SW 1271 (cell line): ENCODE data around the gene DMPK.
"Not testable (repeated sequence)": the region's sequence is repeated elsewhere in the genome, so short reads cannot be mapped to it uniquely, and the experiment has no call there.

Experiments
- DNase-seq, 2 experiments: peaks; one replicate each; lab custom pipeline; 2025; lab: John Stamatoyannopoulos, UW

The DMPK gene

GRCh38 chr19:45815481-45816216 is 33.4 kb upstream of the DMPK start:
- no peak for DNase-seq

- no peak for DNase-seq
Observed at GRCh38 chr19:45814851-45815480, 32.7 kb upstream of the DMPK start, which contains the start of gene RSPH6A. RSPH6A (minus strand) TSS chr19:45815308; CDS start chr19:45815176, 132 bp downstream.

GRCh38 chr19:45814166-45814780 is 32.0 kb upstream of the DMPK start:
- DNase-seq, result no peak

DNA sequence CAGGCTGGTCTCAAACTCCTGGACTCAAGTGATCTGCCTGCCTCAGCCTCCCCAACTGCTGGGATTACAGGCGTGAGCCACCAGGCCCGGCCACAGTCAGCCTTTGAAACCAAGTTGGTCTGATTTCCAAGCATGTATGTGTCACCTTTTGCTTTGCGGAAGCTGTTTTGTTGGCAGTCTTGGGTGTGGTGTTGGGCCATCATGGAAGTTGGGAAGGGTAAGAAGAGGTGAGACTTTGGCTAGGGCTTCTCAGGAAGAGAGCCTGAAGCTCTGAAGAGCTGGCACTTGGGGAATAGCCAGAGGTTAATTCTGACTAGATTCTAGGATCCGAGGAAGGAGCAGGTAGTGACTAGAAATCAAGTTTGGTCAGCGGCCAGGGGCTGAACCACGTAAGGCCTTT is 30.0 kb upstream of the DMPK start:
- no peak for DNase-seq

GRCh38 chr19:45809643-45810159 is 27.4 kb upstream of the DMPK start:
- DNase-seq, result peak in 1 of 2 experiments; percentile 47

DNA sequence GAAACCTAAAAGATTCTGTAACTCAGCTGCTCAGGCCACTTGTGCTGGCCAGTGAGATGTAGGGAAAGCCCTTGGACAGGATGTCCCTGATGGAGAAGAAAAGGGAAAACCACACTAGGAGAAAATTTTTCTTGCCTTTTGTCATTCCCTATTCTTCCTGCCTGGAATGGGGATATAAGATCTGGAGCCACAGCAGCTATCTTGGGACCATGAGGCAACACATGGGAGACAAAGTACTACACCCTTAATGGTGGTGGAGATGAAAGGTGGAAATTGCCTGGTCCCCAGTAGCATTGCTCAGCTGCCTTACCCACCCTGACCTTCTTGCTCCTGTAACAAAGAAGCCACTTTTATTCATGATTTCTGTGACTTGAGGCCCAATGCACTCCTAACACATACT is 23.4 kb upstream of the DMPK start:
- DNase-seq, result no peak

- no peak for DNase-seq
Observed at GRCh38 chr19:45804959-45805230, 22.6 kb upstream of the DMPK start.

GRCh38 chr19:45804140-45804958 is 22.1 kb upstream of the DMPK start:
- DNase-seq, result no peak

DNA sequence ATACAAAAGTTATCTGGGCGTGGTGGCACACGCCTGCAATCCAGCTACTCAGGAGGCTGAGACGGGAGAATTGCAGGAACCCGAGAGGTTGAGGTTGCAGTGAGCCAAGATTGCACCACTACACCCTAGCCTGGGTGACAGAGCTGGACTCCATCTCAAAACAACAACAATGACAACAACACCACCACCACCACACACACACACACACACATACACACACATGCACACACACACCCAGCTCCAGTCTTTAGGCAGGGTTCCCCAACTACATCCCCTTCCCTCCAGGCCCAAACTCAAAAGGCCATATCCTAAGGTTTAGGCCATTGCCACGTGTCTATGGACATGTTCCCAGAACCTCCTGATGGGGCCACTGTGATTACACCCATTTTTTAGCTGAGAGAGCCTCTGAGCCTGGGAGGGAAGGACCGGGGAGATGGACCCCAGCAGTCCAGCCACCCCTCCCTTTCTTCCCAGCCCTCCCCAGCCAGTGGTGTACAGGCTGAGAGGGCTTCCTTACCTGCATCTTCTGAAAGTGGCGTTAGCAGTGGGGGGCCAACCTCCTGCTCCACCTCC is 19.4 kb upstream of the DMPK start:
- DNase-seq, result no peak

DNA sequence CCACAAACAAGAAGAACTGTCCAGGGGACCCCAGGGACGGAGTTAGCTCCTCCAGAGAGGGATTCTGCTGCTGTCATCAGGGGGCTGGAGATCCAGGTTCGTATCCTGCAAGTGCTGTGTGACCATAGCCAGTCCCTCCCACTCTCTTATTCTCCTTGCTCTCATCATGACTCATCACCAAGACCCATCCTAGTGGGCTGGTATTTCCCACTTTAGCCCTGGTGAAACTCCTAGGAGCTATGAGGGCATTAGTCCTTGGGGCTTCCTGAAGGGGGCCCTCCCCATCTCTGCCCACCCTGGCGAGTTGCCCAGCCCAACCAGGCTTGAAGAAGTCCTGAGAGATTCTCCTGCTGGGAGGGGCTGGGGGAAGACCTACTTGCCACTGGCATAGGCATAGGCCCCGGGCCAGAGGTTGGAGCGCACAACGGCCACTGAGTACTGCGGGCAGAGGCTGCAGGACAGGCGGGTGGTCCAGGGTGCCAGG is 17.8 kb upstream of the DMPK start:
- no peak for DNase-seq

DNA sequence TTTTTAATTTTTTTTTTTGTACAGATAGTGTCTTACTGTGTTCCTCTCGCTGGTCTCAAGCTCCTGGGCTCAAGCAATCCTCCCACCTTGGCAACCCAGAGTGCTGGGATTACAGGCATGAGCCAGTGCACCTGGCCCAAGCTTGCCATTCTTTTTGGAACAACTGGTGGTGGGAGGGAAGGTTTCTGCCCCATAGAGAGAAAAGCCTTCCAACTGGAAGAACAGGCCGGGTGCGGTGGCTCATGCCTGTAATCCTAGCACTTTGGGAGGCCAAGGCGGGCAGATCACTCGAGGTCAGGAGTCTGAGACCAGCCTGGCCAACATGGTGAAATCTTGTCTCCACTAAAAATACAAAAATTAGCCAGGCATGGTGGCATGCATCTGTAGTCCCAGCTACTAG is 17.3 kb upstream of the DMPK start:
- not testable (repeated sequence) for DNase-seq

- peak in 1 of 2 experiments; percentile 58 for DNase-seq
Observed at GRCh38 chr19:45798995-45799517, 16.8 kb upstream of the DMPK start.

DNA sequence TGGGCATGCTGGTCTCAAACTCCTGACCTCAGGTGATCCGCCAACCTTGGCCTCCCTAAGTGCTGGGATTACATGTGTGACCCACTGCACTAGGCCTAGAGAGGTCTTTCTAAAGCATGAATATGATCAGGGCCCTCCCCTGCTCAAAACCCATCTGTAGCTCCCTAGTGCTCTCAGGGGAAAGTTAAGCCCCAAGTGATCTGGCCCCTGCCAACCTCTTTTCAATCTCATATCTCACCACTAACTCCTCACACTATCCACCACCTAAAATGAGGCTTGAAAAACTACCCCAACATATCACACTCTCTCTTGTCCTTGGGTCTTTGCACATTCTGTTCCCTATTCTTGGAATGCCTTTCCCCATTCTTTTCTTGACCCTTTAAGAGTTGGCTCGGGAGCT is 12.3 kb upstream of the DMPK start:
- no peak for DNase-seq

- no peak for DNase-seq
Observed at GRCh38 chr19:45793876-45794275, 11.6 kb upstream of the DMPK start.

GRCh38 chr19:45793178-45793564 is 10.9 kb upstream of the DMPK start:
- DNase-seq, result no peak

- peak; percentile 87 to 93 for DNase-seq
Observed at GRCh38 chr19:45792470-45793177, 10.3 kb upstream of the DMPK start, which contains the start of gene DMWD. DMWD (minus strand) TSS chr19:45792845; CDS start chr19:45792756, 89 bp downstream.

GRCh38 chr19:45791744-45792469 is 9.6 kb upstream of the DMPK start:
- no peak for DNase-seq

DNA sequence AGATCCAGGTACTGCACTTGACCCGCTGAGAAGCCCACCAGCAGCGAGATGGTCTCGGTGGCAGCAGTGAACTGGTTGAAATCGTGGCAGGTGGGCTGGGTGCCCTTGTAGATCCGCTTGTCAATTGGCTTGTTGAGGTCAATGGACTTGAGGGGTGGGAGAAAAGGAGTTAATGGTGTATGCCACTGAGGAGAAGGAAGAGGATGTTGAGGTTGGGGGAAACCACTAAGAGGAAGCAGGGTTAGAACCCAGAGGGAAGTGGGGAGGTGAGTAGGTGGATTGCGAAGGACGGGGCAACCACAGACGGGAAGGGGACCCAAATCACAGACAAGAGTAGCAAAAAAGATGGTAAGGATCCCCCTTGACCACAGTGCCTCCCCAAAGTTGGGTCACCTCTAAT is 8.7 kb upstream of the DMPK start:
- DNase-seq, result no peak

GRCh38 chr19:45789035-45789786 is 6.9 kb upstream of the DMPK start:
- no peak for DNase-seq
